ENCODE data around the gene PPP1R12B.

GRCh38 chr1:202349206-202349928 lies 868 bp downstream of the PPP1R12B start:
- no peak for TF ChIP-seq EZH2phosphoT487 (IDR thresholded peaks at IDR 0.05; ENCODE audit: low read depth, severe bottlenecking, unreplicated experiment)
- no peak for TF ChIP-seq CTCF (IDR thresholded peaks at IDR 0.05; ENCODE audit: poor library complexity)
